Measurements from ENCODE around the gene PLK1. TPM values are rescaled to one million over a fixed set of nuclear protein-coding genes. Genes with fewer than 3 reads are reported as not detected.

PLK1 gene
- total RNA-seq, 1 donor from 2014 or later: 2.6 TPM

- no peak overlapping the region for H3K27ac ChIP-seq (ENCODE audit: low read depth, low read length)
- no peaks in the 10 kb centered on the region for H3K9me3 ChIP-seq (ENCODE audit: control insufficient read depth in 3 of 3, low read length in 3 of 3)
- H3K4me3 ChIP-seq (ENCODE audit: low read length in 3 of 3): peak overlapping the region in 2 of 3 donors; percentile 65 to 73
- peaks cover 13 to 16% (median 14%) of the 10 kb centered on the region in 3 donors for H3K4me1 ChIP-seq (ENCODE audit: control insufficient read depth in 3 of 3, insufficient read depth in 3 of 3, low read length in 3 of 3)
- peaks cover 19 to 25% (median 24%) of the 10 kb centered on the region in 3 donors for H3K36me3 ChIP-seq (ENCODE audit: control insufficient read depth in 3 of 3, insufficient read depth in 3 of 3, low read length in 3 of 3)
- no peaks in the 10 kb centered on the region for H3K27me3 ChIP-seq (ENCODE audit: control insufficient read depth in 3 of 3, insufficient read depth in 3 of 3, low read length in 3 of 3)
- H3K9ac ChIP-seq (ENCODE audit: low read depth in 1 of 3, low read length in 3 of 3): peak overlapping the region in 2 of 3 donors; percentile 56 to 73
These were observed 741 bp downstream of the PLK1 start for GRCh38 chr16:23679274-23679985.

- no peaks in the 10 kb centered on the region for H3K27me3 ChIP-seq (ENCODE audit: control insufficient read depth in 3 of 3, insufficient read depth in 3 of 3, low read length in 3 of 3)
- peaks cover 13 to 16% (median 14%) of the 10 kb centered on the region in 3 donors for H3K4me1 ChIP-seq (ENCODE audit: control insufficient read depth in 3 of 3, insufficient read depth in 3 of 3, low read length in 3 of 3)
- no peaks in the 10 kb centered on the region for H3K9me3 ChIP-seq (ENCODE audit: control insufficient read depth in 3 of 3, low read length in 3 of 3)
- H3K27ac ChIP-seq (ENCODE audit: low read depth, low read length): no peak overlapping the region
- H3K4me3 ChIP-seq (ENCODE audit: low read length in 3 of 3): no peak overlapping the region
- H3K36me3 ChIP-seq (ENCODE audit: control insufficient read depth in 3 of 3, insufficient read depth in 3 of 3, low read length in 3 of 3): peaks cover 19 to 25% (median 25%) of the 10 kb centered on the region in 3 donors
- H3K9ac ChIP-seq (ENCODE audit: low read depth in 1 of 3, low read length in 3 of 3): no peak overlapping the region
These were observed 1.3 kb downstream of the PLK1 start for GRCh38 chr16:23679986-23680336.

- H3K27ac ChIP-seq (ENCODE audit: low read depth, low read length): no peak overlapping the region
- no peak overlapping the region for H3K9ac ChIP-seq (ENCODE audit: low read depth in 1 of 3, low read length in 3 of 3)
- H3K4me1 ChIP-seq (ENCODE audit: control insufficient read depth in 3 of 3, insufficient read depth in 3 of 3, low read length in 3 of 3): peaks cover 13 to 16% (median 14%) of the 10 kb centered on the region in 3 donors
- no peak overlapping the region for H3K4me3 ChIP-seq (ENCODE audit: low read length in 3 of 3)
- H3K36me3 ChIP-seq (ENCODE audit: control insufficient read depth in 3 of 3, insufficient read depth in 3 of 3, low read length in 3 of 3): peaks cover 24 to 35% (median 29%) of the 10 kb centered on the region in 3 donors
- no peaks in the 10 kb centered on the region for H3K27me3 ChIP-seq (ENCODE audit: control insufficient read depth in 3 of 3, insufficient read depth in 3 of 3, low read length in 3 of 3)
- no peaks in the 10 kb centered on the region for H3K9me3 ChIP-seq (ENCODE audit: control insufficient read depth in 3 of 3, low read length in 3 of 3)
These were observed 3.5 kb downstream of the PLK1 start for GRCh38 chr16:23682181-23682580.

GRCh38 chr16:23683487-23683886, 4.8 kb downstream of the PLK1 start:
- H3K9me3 ChIP-seq (ENCODE audit: control insufficient read depth in 3 of 3, low read length in 3 of 3): no peaks in the 10 kb centered on the region
- H3K9ac ChIP-seq (ENCODE audit: low read depth in 1 of 3, low read length in 3 of 3): no peak overlapping the region
- no peak overlapping the region for H3K4me3 ChIP-seq (ENCODE audit: low read length in 3 of 3)
- no peak overlapping the region for H3K27ac ChIP-seq (ENCODE audit: low read depth, low read length)
- peaks cover 36 to 47% (median 42%) of the 10 kb centered on the region in 3 donors for H3K36me3 ChIP-seq (ENCODE audit: control insufficient read depth in 3 of 3, insufficient read depth in 3 of 3, low read length in 3 of 3)
- peaks cover 8 to 9% (median 8%) of the 10 kb centered on the region in 3 donors for H3K4me1 ChIP-seq (ENCODE audit: control insufficient read depth in 3 of 3, insufficient read depth in 3 of 3, low read length in 3 of 3)
- H3K27me3 ChIP-seq (ENCODE audit: control insufficient read depth in 3 of 3, insufficient read depth in 3 of 3, low read length in 3 of 3): no peaks in the 10 kb centered on the region

GRCh38 chr16:23687034-23687808, 8.5 kb downstream of the PLK1 start:
- H3K4me1 ChIP-seq (ENCODE audit: control insufficient read depth in 3 of 3, insufficient read depth in 3 of 3, low read length in 3 of 3): peaks cover 2 to 10% (median 3%) of the 10 kb centered on the region in 3 donors
- no peak overlapping the region for H3K27ac ChIP-seq (ENCODE audit: low read depth, low read length)
- no peaks in the 10 kb centered on the region for H3K27me3 ChIP-seq (ENCODE audit: control insufficient read depth in 3 of 3, insufficient read depth in 3 of 3, low read length in 3 of 3)
- H3K4me3 ChIP-seq (ENCODE audit: low read length in 3 of 3): no peak overlapping the region
- H3K9ac ChIP-seq (ENCODE audit: low read depth in 1 of 3, low read length in 3 of 3): no peak overlapping the region
- H3K36me3 ChIP-seq (ENCODE audit: control insufficient read depth in 3 of 3, insufficient read depth in 3 of 3, low read length in 3 of 3): peaks cover 48 to 56% (median 53%) of the 10 kb centered on the region in 3 donors
- no peaks in the 10 kb centered on the region for H3K9me3 ChIP-seq (ENCODE audit: control insufficient read depth in 3 of 3, low read length in 3 of 3)

GRCh38 chr16:23689442-23690187, 10.9 kb downstream of the PLK1 start:
- Histone ChIP-seq H3K4me1 (ENCODE audit: control insufficient read depth in 3 of 3, insufficient read depth in 3 of 3, low read length in 3 of 3) (peaks cover 6 to 15% (median 11%) of the 10 kb centered on the region in 3 donors), H3K36me3 (ENCODE audit: control insufficient read depth in 3 of 3, insufficient read depth in 3 of 3, low read length in 3 of 3) (peaks cover 38 to 46% (median 42%) of the 10 kb centered on the region in 3 donors)

GRCh38 chr16:23690771-23691482, 12.2 kb downstream of the PLK1 start:
- Histone ChIP-seq H3K4me3 (ENCODE audit: low read length in 3 of 3) (no peak overlapping the region), H3K27ac (ENCODE audit: low read depth, low read length) (no peak overlapping the region), H3K9me3 (ENCODE audit: control insufficient read depth in 3 of 3, low read length in 3 of 3) (no peaks in the 10 kb centered on the region), H3K36me3 (ENCODE audit: control insufficient read depth in 3 of 3, insufficient read depth in 3 of 3, low read length in 3 of 3) (peaks cover 35 to 43% (median 42%) of the 10 kb centered on the region in 3 donors), H3K9ac (ENCODE audit: low read depth in 1 of 3, low read length in 3 of 3) (no peak overlapping the region), H3K4me1 (ENCODE audit: control insufficient read depth in 3 of 3, insufficient read depth in 3 of 3, low read length in 3 of 3) (peaks cover 10 to 15% (median 11%) of the 10 kb centered on the region in 3 donors), H3K27me3 (ENCODE audit: control insufficient read depth in 3 of 3, insufficient read depth in 3 of 3, low read length in 3 of 3) (peaks cover 0 to under 1% (median 0%) of the 10 kb centered on the region in 3 donors)

More at GRCh38 chr16:23689442-23690187, 10.9 kb downstream of the PLK1 start:
- Histone ChIP-seq H3K27ac (ENCODE audit: low read depth, low read length) (no peak overlapping the region), H3K9ac (ENCODE audit: low read depth in 1 of 3, low read length in 3 of 3) (no peak overlapping the region), H3K4me3 (ENCODE audit: low read length in 3 of 3) (no peak overlapping the region), H3K27me3 (ENCODE audit: control insufficient read depth in 3 of 3, insufficient read depth in 3 of 3, low read length in 3 of 3) (no peaks in the 10 kb centered on the region), H3K9me3 (ENCODE audit: control insufficient read depth in 3 of 3, low read length in 3 of 3) (no peaks in the 10 kb centered on the region)

GRCh38 chr16:23691483-23692189, 12.9 kb downstream of the PLK1 start:
- Histone ChIP-seq H3K36me3 (ENCODE audit: control insufficient read depth in 3 of 3, insufficient read depth in 3 of 3, low read length in 3 of 3) (peaks cover 35 to 42% (median 40%) of the 10 kb centered on the region in 3 donors), H3K27ac (ENCODE audit: low read depth, low read length) (no peak overlapping the region), H3K9me3 (ENCODE audit: control insufficient read depth in 3 of 3, low read length in 3 of 3) (no peaks in the 10 kb centered on the region), H3K4me1 (ENCODE audit: control insufficient read depth in 3 of 3, insufficient read depth in 3 of 3, low read length in 3 of 3) (peaks cover 10 to 15% (median 11%) of the 10 kb centered on the region in 3 donors), H3K27me3 (ENCODE audit: control insufficient read depth in 3 of 3, insufficient read depth in 3 of 3, low read length in 3 of 3) (peaks cover 0 to 2% (median 0%) of the 10 kb centered on the region in 3 donors), H3K4me3 (ENCODE audit: low read length in 3 of 3) (no peak overlapping the region), H3K9ac (ENCODE audit: low read depth in 1 of 3, low read length in 3 of 3) (no peak overlapping the region)

All from skeletal muscle tissue (tissue), 4 donors.